GM12878 (cell line): ENCODE data around the gene ANKDD1A. TPM values are rescaled to one million over a fixed set of nuclear protein-coding genes. Genes with fewer than 3 reads are reported as not detected.

Experiments
- ATAC-seq: fragments of 200-7000 bp; cut with Tn5 transposase; 3 replicates; pipeline ENCODE4 v1.9.1; 2020; ENCODE audit warnings: mild to moderate bottlenecking, moderate library complexity
- BruUV-seq: library from RNA; stranded (reverse); fragments of 400-500 nt; replicated peaks from 2 replicates; lab custom pipeline; 2021; lab: Mats Ljungman, UMichigan
- CTCF ChIA-PET: fragments of 300-600 bp; sonication (Branson Sonifier 250); formaldehyde crosslinking; extraction: SDS; loops from one replicate; lab custom pipeline; 2021; ENCODE audit warnings: inconsistent platforms; lab: Yijun Ruan, JAX
- POLR2A ChIA-PET: fragments of 350-600 bp; formaldehyde crosslinking; extraction: SDS; loops from one replicate; lab custom pipeline; 2021; ENCODE audit warnings: inconsistent platforms; lab: Charles Lee
- RAD21 ChIA-PET: fragments of 300-600 bp; sonication (Branson Sonifier 250); formaldehyde crosslinking; loops from one replicate; lab custom pipeline; 2023; ENCODE audit warnings: antibody characterized with exemption; ENCODE audit not compliant: unreplicated experiment; lab: Charles Lee
- SMC1A ChIA-PET: fragments of 300-600 bp; sonication (Branson Sonifier 250); formaldehyde crosslinking; loops from one replicate; lab custom pipeline; 2023; ENCODE audit not compliant: unreplicated experiment, uncharacterized antibody; lab: Charles Lee
- DNase-seq: peaks from one replicate; pipeline ENCODE4 v3.0.0-alpha.2; 2011; ENCODE audit warnings: low read depth, low spot score
- FAIRE-seq: peaks from 3 replicates; lab custom pipeline; 2011; peaks lifted over from hg19 to GRCh38; lab: Jason Lieb, UNC
- H2AFZ ChIP-seq: 2 replicates; pipeline ENCODE4 v1.6.0; 2011; ENCODE audit warnings: low read depth, low read length, control low read depth; ENCODE audit not compliant: control insufficient read depth
- H3K27ac ChIP-seq: 2 replicates; pipeline ENCODE4 v1.5.1; 2011; ENCODE audit warnings: control low read depth; ENCODE audit not compliant: control insufficient read depth, insufficient read depth
- H3K27me3 ChIP-seq, 2 experiments: replicated peaks in 1 of 2; 2 replicates each; pipeline versions ENCODE4 v1.6.0 to v1.6.1; 2011; ENCODE audit warnings: low read length in 1 of 2; ENCODE audit not compliant: control insufficient read depth in 2 of 2, insufficient read depth in 2 of 2
- H3K36me3 ChIP-seq, 2 experiments: 2 replicates each; pipeline ENCODE4 v1.5.1; 2011; ENCODE audit warnings: low read length in 1 of 2; ENCODE audit not compliant: control insufficient read depth in 2 of 2, insufficient read depth in 2 of 2
- H3K4me1 ChIP-seq: 2 replicates; pipeline ENCODE4 v1.6.1; 2011; ENCODE audit warnings: mild to moderate bottlenecking, low read length, moderate library complexity, mixed read lengths; ENCODE audit not compliant: control insufficient read depth, insufficient read depth
- H3K4me2 ChIP-seq: 2 replicates; pipeline ENCODE4 v1.6.0; 2011; ENCODE audit warnings: control low read depth; ENCODE audit not compliant: control insufficient read depth, insufficient read depth
- H3K4me3 ChIP-seq: fragments of 200-600 bp; sonication (generic); 2 replicates; pipeline ENCODE4 v1.5.1; 2016
- H3K79me2 ChIP-seq: 2 replicates; pipeline ENCODE4 v1.6.0; 2011; ENCODE audit warnings: low read length; ENCODE audit not compliant: control insufficient read depth, insufficient read depth
- H3K9ac ChIP-seq: 2 replicates; pipeline ENCODE4 v1.8.0; 2011; ENCODE audit warnings: low read length, control low read depth, mixed read lengths; ENCODE audit not compliant: control insufficient read depth, insufficient read depth
- H3K9me3 ChIP-seq: replicated peaks from 3 replicates; pipeline ENCODE4 v1.5.1; 2011; ENCODE audit warnings: mild to moderate bottlenecking, low read length; ENCODE audit not compliant: control insufficient read depth, insufficient read depth
- H4K20me1 ChIP-seq: 2 replicates; pipeline ENCODE4 v1.6.0; 2011; ENCODE audit not compliant: control insufficient read depth, insufficient read depth
- CEBPB ChIP-seq, 2 experiments: fragments of 150-350 bp in 1 of 2; IDR thresholded peaks; 2 replicates each; pipeline ENCODE4 v1.6.1; 2012 to 2014; ENCODE audit warnings: low read depth in 2 of 2, low read length in 2 of 2, borderline replicate concordance in 1 of 2, inconsistent platforms in 1 of 2
- E2F8 ChIP-seq: fragments of 450-650 bp; IDR thresholded peaks from 2 replicates; pipeline ENCODE4 v1.6.1; 2018; ENCODE audit warnings: mild to moderate bottlenecking, low read depth, moderate library complexity; ENCODE audit not compliant: partially characterized antibody
- HCFC1 ChIP-seq: fragments of 150-350 bp; IDR thresholded peaks from 2 replicates; pipeline ENCODE4 v1.6.1; 2014; ENCODE audit warnings: low read length
- NR2C1 ChIP-seq: fragments of 450-650 bp; IDR thresholded peaks from 2 replicates; pipeline ENCODE4 v1.6.1; 2017; ENCODE audit warnings: antibody characterized with exemption, mild to moderate bottlenecking, moderate library complexity
- NR2F1 ChIP-seq: fragments of 450-650 bp; conservative IDR thresholded peaks from 2 replicates; pipeline ENCODE4 v1.6.1; 2017; ENCODE audit warnings: mild to moderate bottlenecking
- NRF1 ChIP-seq: conservative IDR thresholded peaks from 2 replicates; pipeline ENCODE4 v1.6.1; 2011; ENCODE audit warnings: mild to moderate bottlenecking, low read depth, low read length, improper control_type of control experiment
- PBX3 ChIP-seq: IDR thresholded peaks from 2 replicates; pipeline ENCODE4 v1.6.1; 2011; ENCODE audit warnings: mild to moderate bottlenecking, low read depth, low read length, moderate library complexity; ENCODE audit not compliant: insufficient replicate concordance
- RELA ChIP-seq: fragments of 450-650 bp; IDR thresholded peaks from 2 replicates; pipeline ENCODE4 v1.8.0; 2014; ENCODE audit warnings: borderline replicate concordance; ENCODE audit not compliant: partially characterized antibody
- RUNX3 ChIP-seq: IDR thresholded peaks from 2 replicates; pipeline ENCODE4 v1.6.1; 2012; ENCODE audit warnings: low read length, inconsistent platforms
- SPI1 ChIP-seq: IDR thresholded peaks from 2 replicates; pipeline ENCODE4 v1.6.1; 2011; ENCODE audit warnings: low read depth, mild to moderate bottlenecking, low read length, moderate library complexity, borderline replicate concordance; ENCODE audit not compliant: insufficient read depth
- SRF ChIP-seq, 2 experiments: IDR thresholded peaks; 2 replicates each; pipeline ENCODE4 v1.6.1; 2011; ENCODE audit warnings: low read depth in 2 of 2, low read length in 2 of 2, mild to moderate bottlenecking in 1 of 2, moderate library complexity in 1 of 2
- STAT1 ChIP-seq: fragments of 450-650 bp; conservative IDR thresholded peaks from 2 replicates; pipeline ENCODE4 v1.6.1; 2014; ENCODE audit warnings: antibody characterized with exemption, mild to moderate bottlenecking
- STAT3 ChIP-seq: IDR thresholded peaks from 2 replicates; pipeline ENCODE4 v1.6.1; 2011; ENCODE audit warnings: low read depth, low read length, improper control_type of control experiment
- TAF1 ChIP-seq: IDR thresholded peaks from 2 replicates; pipeline ENCODE4 v1.6.1; 2011; ENCODE audit warnings: mild to moderate bottlenecking, low read depth, low read length, borderline replicate concordance
- WRNIP1 ChIP-seq: IDR thresholded peaks from 2 replicates; pipeline ENCODE4 v1.6.1; 2011; ENCODE audit warnings: low read depth, low read length, improper control_type of control experiment, borderline replicate concordance
- ZNF384 ChIP-seq: IDR thresholded peaks from 2 replicates; pipeline ENCODE4 v1.6.1; 2012; ENCODE audit warnings: low read depth, mild to moderate bottlenecking, low read length, improper control_type of control experiment, borderline replicate concordance
- WGBS: methylation state at CpG from one replicate; pipeline ENCODE4 v1.1.6; 2016; ENCODE audit warnings: low lambda C conversion rate; ENCODE audit not compliant: insufficient replicate concordance, insufficient coverage; ENCODE audit errors: missing lambda C conversion rate; 5-methylcytosine and 5-hydroxymethylcytosine counted together
- in situ Hi-C: fragments of 300-500 bp; cut with MboI; formaldehyde crosslinking; loops from 9 replicates; pipeline ENCODE4 v1.14.3; 2018; ENCODE audit warnings: mixed read lengths
- intact Hi-C: fragments of 100-400 bp; cut with micrococcal nuclease; formaldehyde crosslinking; loops from one replicate; pipeline ENCODE4 v1.14.2; 2022; ENCODE audit not compliant: unreplicated experiment
- polyA plus RNA-seq, 11 experiments: library from polyadenylated mRNA; depleted of rRNA in 4 of 11; unstranded in 6 of 11; stranded (reverse) in 5 of 11; fragments of >200 nt; fragmentation: Nextera tagmentation in 4 of 11; fragmentation: Illumina TruSeq in 1 of 11; extraction: Ambion mirVana in 4 of 11; extraction: Trizol in 1 of 11; gene quantifications; 1 replicate in 1 of 11; 2 replicates in 10 of 11; pipeline versions ENCODE4 v1.2.1 to v1.2.3, GENCODE V29; 2011 to 2016; ENCODE audit warnings: inconsistent platforms in 2 of 11, missing spikeins in 2 of 11, low read depth in 1 of 11
- total RNA-seq, 4 experiments: library from RNA; depleted of rRNA in 3 of 4; stranded (reverse); fragments of >200 nt in 3 of 4; fragmentation: Illumina TruSeq in 1 of 4; extraction: Trizol in 1 of 4; gene quantifications; 2 replicates each; pipeline versions ENCODE4 v1.2.1 to v1.2.3, GENCODE V29; 2013 to 2021

ANKDD1A gene
- total and polyA plus RNA-seq, 10 of the 15 experiments (the other 5 are each of a cell fraction or from before 2014, with no cell fraction given) = 1.5 to 6.6 (median 4.1) TPM

DNA sequence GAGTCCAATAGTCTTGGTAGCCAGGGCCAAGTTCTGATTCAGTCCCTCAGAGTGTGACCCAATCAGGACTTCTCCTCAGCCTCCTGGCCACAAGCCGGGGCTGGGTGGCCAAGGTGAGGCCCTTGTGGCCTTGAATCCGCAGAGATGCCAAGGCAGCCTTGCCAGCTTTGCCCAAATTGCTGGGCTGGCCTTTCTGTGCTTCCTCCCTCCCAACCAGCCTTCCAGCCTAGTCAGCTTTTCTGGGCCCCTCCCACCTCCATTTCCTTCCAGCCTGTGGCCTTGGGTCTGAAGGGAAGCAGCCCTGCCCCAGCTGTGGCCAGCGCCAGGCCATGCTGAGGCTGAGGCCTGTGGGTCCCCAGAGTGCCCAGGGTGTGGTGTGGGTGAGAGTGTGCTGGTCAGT is 34.3 kb upstream of the ANKDD1A start:
- POLR2A ChIA-PET = interaction anchor here (1.1 to 1.5 kb wide), 2 partner anchors 10 to 22 kb away, joined by 3 to 4 read pairs; no protein-coding TSS in a partner anchor
- FAIRE-seq (no peak), DNase-seq (no peak), ATAC-seq (no peak; the same call in 2 of the 3 replicates)
- 61% methylated on average over 3 of the region's 3 CpGs for WGBS
- in situ Hi-C loops (loop anchor here (25.0 kb wide), 1 partner anchor 1390 kb away; no protein-coding TSS in a partner anchor), intact Hi-C loops (no loop called here)
- Histone ChIP-seq H3K79me2 (no peaks in the 10 kb centered on the region), H3K27ac (no peak overlapping the region), H3K9me3 (no peaks in the 10 kb centered on the region), H3K27me3 (no peaks in the 10 kb centered on the region), H2AFZ (no peak overlapping the region), H3K4me2 (no peak overlapping the region), H3K36me3 (no peaks in the 10 kb centered on the region), H3K9ac (no peak overlapping the region), H3K4me3 (no peak overlapping the region), H4K20me1 (no peaks in the 10 kb centered on the region), H3K4me1 (peaks cover 23% of the 10 kb centered on the region)
- TF ChIP-seq SRF (IDR thresholded peaks at IDR 0.05; ENCODE audit: low read depth in 2 of 2, low read length in 2 of 2) (no peak), HCFC1 (no peak), NRF1 (no peak), ZNF384 (no peak), NR2C1 (no peak), CEBPB (IDR thresholded peaks at IDR 0.05; ENCODE audit: borderline replicate concordance in 1 of 2, low read depth in 2 of 2, low read length in 2 of 2) (no peak), RUNX3 (no peak), SPI1 (no peak), STAT3 (no peak), STAT1 (no peak), TAF1 (no peak), E2F8 (no peak), PBX3 (no peak), WRNIP1 (no peak), RELA (no peak), NR2F1 (no peak)
- SMC1A ChIA-PET = interaction anchor here (1.5 to 3.1 kb wide), 2 partner anchors 11 to 15 kb away, joined by 5 to 9 read pairs; no protein-coding TSS in a partner anchor
- RAD21 ChIA-PET = interaction anchor here (1.7 to 1.8 kb wide), 2 partner anchors 16 to 18 kb away, joined by 5 to 8 read pairs; no protein-coding TSS in a partner anchor
- BruUV-seq = no TSS peak
- CTCF ChIA-PET = interaction anchor here (0.8 to 0.9 kb wide), 2 partner anchors 12 to 21 kb away, joined by 3 read pairs; no protein-coding TSS in a partner anchor
